Mesenchymal stem cell (in vitro differentiated cells and primary cell): Measurements from ENCODE around the gene BASP1.

Experiments
- DNase-seq: peaks from one replicate; pipeline ENCODE4 v3.0.0-alpha.2; 2013
- H2AFZ ChIP-seq: one replicate; pipeline ENCODE4 v1.6.1; 2013; ENCODE audit warnings: low read depth, mild to moderate bottlenecking, control low read depth, inconsistent platforms, low read length, moderate library complexity
- H2AK5ac ChIP-seq: 2 replicates; pipeline ENCODE4 v1.6.1; 2013; ENCODE audit warnings: low read length, moderate library complexity, mild to moderate bottlenecking, inconsistent platforms; ENCODE audit not compliant: severe bottlenecking
- H2BK120ac ChIP-seq: one replicate; pipeline ENCODE4 v1.6.1; 2013; ENCODE audit warnings: low read depth, mild to moderate bottlenecking, inconsistent platforms, low read length, moderate library complexity
- H2BK12ac ChIP-seq, 2 experiments: one replicate each; pipeline ENCODE4 v1.6.1; 2013; ENCODE audit warnings: inconsistent platforms in 2 of 2, low read length in 2 of 2, mild to moderate bottlenecking in 2 of 2, moderate library complexity in 2 of 2, control low read depth in 1 of 2
- H2BK15ac ChIP-seq: one replicate; pipeline ENCODE4 v1.6.1; 2013; ENCODE audit warnings: mild to moderate bottlenecking, low read depth, inconsistent platforms; ENCODE audit not compliant: poor library complexity, severe bottlenecking
- H2BK5ac ChIP-seq: 2 replicates; pipeline ENCODE4 v1.6.1; 2013; ENCODE audit warnings: low read depth, mild to moderate bottlenecking, low read length, control low read depth, inconsistent platforms; ENCODE audit not compliant: poor library complexity, severe bottlenecking
- H3K14ac ChIP-seq, 2 experiments: one replicate each; pipeline ENCODE4 v1.6.1; 2013; ENCODE audit warnings: inconsistent platforms in 2 of 2, low read length in 2 of 2, control low read depth in 1 of 2, mild to moderate bottlenecking in 1 of 2, moderate library complexity in 1 of 2
- H3K18ac ChIP-seq, 2 experiments: one replicate each; pipeline ENCODE4 v1.6.1; 2013; ENCODE audit warnings: inconsistent platforms in 2 of 2, low read length in 2 of 2, control low read depth in 1 of 2, low read depth in 1 of 2, mild to moderate bottlenecking in 1 of 2
- H3K23ac ChIP-seq, 2 experiments: one replicate each; pipeline ENCODE4 v1.6.1; 2013; ENCODE audit warnings: inconsistent platforms in 2 of 2, low read length in 2 of 2, mild to moderate bottlenecking in 2 of 2, moderate library complexity in 2 of 2, control low read depth in 1 of 2
- H3K27ac ChIP-seq: 2 replicates; pipeline ENCODE4 v1.5.1; 2013; ENCODE audit warnings: mild to moderate bottlenecking, moderate library complexity, low read length, control low read depth, inconsistent platforms; ENCODE audit not compliant: poor library complexity, severe bottlenecking
- H3K27me3 ChIP-seq, 2 experiments: 2 replicates each; pipeline versions ENCODE4 v1.6.1 to v1.7.0; 2013; ENCODE audit warnings: low read length in 2 of 2, mild to moderate bottlenecking in 2 of 2, moderate library complexity in 2 of 2, control low read depth in 1 of 2, inconsistent platforms in 1 of 2; ENCODE audit not compliant: control insufficient read depth in 1 of 2, insufficient read depth in 1 of 2
- H3K36me3 ChIP-seq, 2 experiments: 2 replicates each; pipeline versions ENCODE4 v1.6.1 to v1.7.0; 2013; ENCODE audit warnings: low read length in 2 of 2, control low read depth in 1 of 2, inconsistent platforms in 1 of 2, low read depth in 1 of 2, mild to moderate bottlenecking in 1 of 2; ENCODE audit not compliant: insufficient read depth in 2 of 2, control insufficient read depth in 1 of 2
- H3K4ac ChIP-seq, 2 experiments: one replicate each; pipeline ENCODE4 v1.6.1; 2013; ENCODE audit warnings: inconsistent platforms in 2 of 2, low read length in 2 of 2, mild to moderate bottlenecking in 2 of 2, moderate library complexity in 2 of 2, control low read depth in 1 of 2, low read depth in 1 of 2
- H3K4me1 ChIP-seq: 2 replicates; pipeline ENCODE4 v1.6.1; 2013; ENCODE audit warnings: low read depth, low read length, control low read depth; ENCODE audit not compliant: control insufficient read depth, insufficient read depth
- H3K4me2 ChIP-seq: 2 replicates; pipeline ENCODE4 v1.6.1; 2013; ENCODE audit warnings: low read length, mild to moderate bottlenecking, inconsistent platforms; ENCODE audit not compliant: poor library complexity, severe bottlenecking
- H3K4me3 ChIP-seq, 2 experiments: 2 replicates each; pipeline versions ENCODE4 v1.5.1 to v1.7.0; 2013; ENCODE audit warnings: low read length in 2 of 2, mild to moderate bottlenecking in 2 of 2, control low read depth in 1 of 2, low read depth in 1 of 2; ENCODE audit not compliant: insufficient read depth in 1 of 2
- H3K79me1 ChIP-seq: replicated peaks from 2 replicates; pipeline ENCODE4 v1.6.1; 2013; ENCODE audit warnings: mild to moderate bottlenecking, control low read depth, low read length, inconsistent platforms; ENCODE audit not compliant: poor library complexity, severe bottlenecking
- H3K9ac ChIP-seq: 2 replicates; pipeline ENCODE4 v1.7.0; 2013; ENCODE audit warnings: mild to moderate bottlenecking, low read length, moderate library complexity
- H3K9me3 ChIP-seq: 2 replicates; pipeline ENCODE4 v1.7.0; 2013; ENCODE audit warnings: mild to moderate bottlenecking, low read length; ENCODE audit not compliant: control insufficient read depth
- H4K8ac ChIP-seq: one replicate; pipeline ENCODE4 v1.6.1; 2013; ENCODE audit warnings: inconsistent platforms, mild to moderate bottlenecking, low read length, moderate library complexity
- H4K91ac ChIP-seq: one replicate; pipeline ENCODE4 v1.6.1; 2013; ENCODE audit warnings: mild to moderate bottlenecking, low read length, inconsistent platforms
- WGBS: methylation state at CpG from one replicate; pipeline ENCODE4 v1.1.7; 2013; ENCODE audit warnings: mixed read lengths; 5-methylcytosine and 5-hydroxymethylcytosine counted together

BASP1 gene

DNA sequence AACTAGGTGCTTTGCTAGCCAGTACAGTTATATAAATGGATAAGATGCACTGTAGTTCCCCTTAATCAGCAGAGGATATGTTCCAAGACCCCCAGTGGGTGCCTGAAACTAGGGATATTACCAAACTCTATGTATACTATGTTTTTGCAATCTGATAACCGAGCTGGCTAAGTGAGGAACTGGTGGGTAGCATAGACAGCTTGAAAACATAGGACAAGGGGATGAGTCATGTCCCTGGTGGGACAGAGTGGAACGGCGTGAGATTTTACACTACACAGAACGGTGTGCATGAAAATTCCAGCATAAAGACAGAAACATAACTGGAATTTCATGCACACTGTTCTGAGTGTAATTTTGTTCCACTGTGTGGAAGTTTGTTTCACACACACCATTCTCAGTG is 86.9 kb downstream of the BASP1 start:
- Histone ChIP-seq H3K14ac (no peak overlapping the region), H3K36me3 (no peaks in the 10 kb centered on the region), H2BK120ac (no peak overlapping the region), H3K27ac (no peak overlapping the region), H2AK5ac (no peak overlapping the region), H2BK12ac (peak overlapping the region in 1 of 2 experiments; percentile 63), H3K9me3 (no peaks in the 10 kb centered on the region), H4K8ac (peak overlapping the region; percentile 50), H4K91ac (no peak overlapping the region), H2BK15ac (no peak overlapping the region), H2AFZ (no peak overlapping the region), H3K79me1 (no peaks in the 10 kb centered on the region), H3K18ac (peak overlapping the region in 1 of 2 experiments; percentile 17), H3K4me3 (no peak overlapping the region), H2BK5ac (no peak overlapping the region), H3K4me2 (no peak overlapping the region), H3K4ac (no peak overlapping the region), H3K4me1 (peaks cover 8% of the 10 kb centered on the region), H3K27me3 (no peaks in the 10 kb centered on the region), H3K23ac (no peak overlapping the region), H3K9ac (peak overlapping the region; percentile 16)
- 0% methylated on average over 3 of the region's 4 CpGs for WGBS
- peak; percentile 80 for DNase-seq

DNA sequence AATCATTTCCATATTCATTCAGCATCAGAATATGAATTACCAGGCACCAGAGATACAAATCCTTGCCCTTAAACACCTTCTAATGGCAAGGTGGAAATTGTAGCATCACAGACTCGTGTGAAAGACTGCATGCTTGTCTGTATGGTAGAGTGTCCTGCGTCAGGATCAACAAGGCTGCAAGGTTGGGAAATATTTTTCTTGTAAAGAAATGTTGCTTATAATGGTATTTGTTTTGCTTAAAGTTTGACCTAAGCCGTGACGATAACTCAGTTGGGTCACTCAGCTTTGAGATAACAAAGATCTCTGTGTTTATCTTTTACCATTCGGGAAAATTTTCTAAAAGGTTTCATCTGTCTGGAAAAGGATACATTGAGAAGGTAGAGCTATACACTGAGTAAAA is 87.6 kb downstream of the BASP1 start:
- Histone ChIP-seq H2AK5ac (no peak overlapping the region), H4K91ac (no peak overlapping the region), H3K9ac (no peak overlapping the region), H3K23ac (no peak overlapping the region), H4K8ac (no peak overlapping the region), H3K18ac (no peak overlapping the region), H3K4ac (no peak overlapping the region), H3K9me3 (no peaks in the 10 kb centered on the region), H3K4me3 (no peak overlapping the region), H2BK5ac (no peak overlapping the region), H3K36me3 (no peaks in the 10 kb centered on the region), H2BK120ac (no peak overlapping the region), H3K27me3 (no peaks in the 10 kb centered on the region), H3K27ac (no peak overlapping the region), H3K79me1 (no peaks in the 10 kb centered on the region), H3K14ac (no peak overlapping the region), H2BK15ac (no peak overlapping the region), H3K4me1 (peaks cover 8% of the 10 kb centered on the region), H3K4me2 (no peak overlapping the region), H2BK12ac (no peak overlapping the region), H2AFZ (no peak overlapping the region)
- WGBS = 2% methylated on average over 5 of the region's 5 CpGs
- DNase-seq = peak; percentile 77

GRCh38 chr5:17305964-17306725 is 88.7 kb downstream of the BASP1 start:
- H3K9ac ChIP-seq = no peak overlapping the region
- peak overlapping the region; percentile 67 to 84 for H3K18ac ChIP-seq
- H2BK120ac ChIP-seq = peak overlapping the region; percentile 29
- no peaks in the 10 kb centered on the region for H3K36me3 ChIP-seq
- no peak overlapping the region for H2BK5ac ChIP-seq
- peak overlapping the region; percentile 47 for H4K8ac ChIP-seq
- peak overlapping the region in 1 of 2 experiments; percentile 94 for H3K14ac ChIP-seq
- H2AK5ac ChIP-seq = peak overlapping the region; percentile 59
- peak overlapping the region; percentile 35 to 69 for H3K4ac ChIP-seq
- H3K23ac ChIP-seq = no peak overlapping the region
- H3K79me1 ChIP-seq = no peaks in the 10 kb centered on the region
- H3K9me3 ChIP-seq = no peaks in the 10 kb centered on the region
- peak overlapping the region; percentile 77 for H4K91ac ChIP-seq
- H2BK15ac ChIP-seq = peak overlapping the region; percentile 34
- H3K4me3 ChIP-seq = no peak overlapping the region
- peak overlapping the region; percentile 47 for H3K27ac ChIP-seq
- peaks cover 8% of the 10 kb centered on the region for H3K4me1 ChIP-seq
- no peak overlapping the region for H3K4me2 ChIP-seq
- H3K27me3 ChIP-seq = no peaks in the 10 kb centered on the region
- peak overlapping the region; percentile 54 for H2AFZ ChIP-seq
- 39% methylated on average over 12 of the region's 14 CpGs for WGBS
- peak; percentile 87 for DNase-seq
- peak overlapping the region; percentile 51 to 85 for H2BK12ac ChIP-seq

DNA sequence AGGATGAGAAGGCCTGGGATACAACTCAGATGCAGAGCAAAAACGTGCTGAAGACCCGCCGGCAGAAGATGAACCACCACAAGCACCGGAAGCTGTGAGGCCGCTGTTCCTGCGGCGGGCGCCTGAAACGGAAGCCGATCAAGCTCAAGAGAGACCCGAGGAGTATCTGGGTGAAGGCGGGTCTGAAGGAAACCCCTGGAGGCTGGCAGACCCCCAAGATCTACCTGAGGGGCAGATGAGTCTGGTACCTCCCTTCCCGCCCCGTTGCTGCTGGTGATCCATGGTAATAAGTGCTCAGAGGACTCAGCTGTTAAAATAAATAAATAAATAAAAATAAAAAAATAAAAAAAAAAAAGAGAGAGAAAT is 89.3 kb downstream of the BASP1 start:
- Histone ChIP-seq H3K4me1 (peaks cover 8% of the 10 kb centered on the region), H3K27ac (peak overlapping the region; percentile 47), H3K9ac (no peak overlapping the region), H2BK120ac (peak overlapping the region; percentile 29), H3K18ac (peak overlapping the region; percentile 67 to 84), H3K14ac (peak overlapping the region in 1 of 2 experiments; percentile 94), H3K36me3 (no peaks in the 10 kb centered on the region), H2BK12ac (peak overlapping the region; percentile 51 to 85), H3K4me2 (no peak overlapping the region), H3K79me1 (no peaks in the 10 kb centered on the region), H3K9me3 (no peaks in the 10 kb centered on the region), H2AK5ac (peak overlapping the region; percentile 59), H3K23ac (no peak overlapping the region), H2AFZ (peak overlapping the region; percentile 54), H3K27me3 (no peaks in the 10 kb centered on the region), H3K4ac (peak overlapping the region; percentile 35 to 69), H2BK15ac (peak overlapping the region; percentile 34), H4K8ac (peak overlapping the region; percentile 47), H4K91ac (peak overlapping the region; percentile 77), H2BK5ac (no peak overlapping the region), H3K4me3 (no peak overlapping the region)
- WGBS = 90% methylated on average over 12 of the region's 14 CpGs
- DNase-seq = no peak
